AG10803 (cell line): ENCODE data around the gene MUC22.
"Not testable (repeated sequence)": the region's sequence is repeated elsewhere in the genome, so short reads cannot be mapped to it uniquely, and the experiment has no call there.

Experiments used
- DNase-seq: peaks from one replicate; pipeline ENCODE4 v3.0.0; 2010; ENCODE audit warnings: low read depth
- H3K4me3 ChIP-seq: 2 replicates; pipeline ENCODE4 v1.5.1; 2011; ENCODE audit warnings: mild to moderate bottlenecking, low read length, control low read depth
- CTCF ChIP-seq: conservative IDR thresholded peaks from 2 replicates; pipeline ENCODE4 v1.5.1; 2011; ENCODE audit warnings: mild to moderate bottlenecking, low read length, control low read depth, inconsistent platforms

Gene MUC22

GRCh38 chr6:31011153-31011552, 879 bp downstream of the MUC22 start:
- no peak overlapping the region for H3K4me3 ChIP-seq
- no peak for TF ChIP-seq CTCF
- DNase-seq: no peak

GRCh38 chr6:31016659-31017299, 6.5 kb downstream of the MUC22 start:
- DNase-seq: no peak
- no peak for TF ChIP-seq CTCF
- H3K4me3 ChIP-seq: no peak overlapping the region

GRCh38 chr6:31017436-31017835, 7.2 kb downstream of the MUC22 start:
- not testable (repeated sequence) for H3K4me3 ChIP-seq

GRCh38 chr6:31020057-31020456, 9.8 kb downstream of the MUC22 start:
- DNase-seq: no peak
- H3K4me3 ChIP-seq: no peak overlapping the region
- no peak for TF ChIP-seq CTCF

More at GRCh38 chr6:31017436-31017835, 7.2 kb downstream of the MUC22 start:
- DNase-seq: not testable (repeated sequence)

- not testable (repeated sequence) for H3K4me3 ChIP-seq, DNase-seq
These were observed 10.5 kb downstream of the MUC22 start for GRCh38 chr6:31020631-31021255.

- not testable (repeated sequence) for DNase-seq, H3K4me3 ChIP-seq
These were observed 11.6 kb downstream of the MUC22 start for GRCh38 chr6:31021705-31022531.

GRCh38 chr6:31025595-31025994, 15.3 kb downstream of the MUC22 start:
- no peak for TF ChIP-seq CTCF
- H3K4me3 ChIP-seq: no peak overlapping the region
- DNase-seq: no peak

GRCh38 chr6:31031095-31031494, 20.8 kb downstream of the MUC22 start:
- no peak overlapping the region for H3K4me3 ChIP-seq
- DNase-seq: no peak
- TF ChIP-seq CTCF: no peak
